ENCODE results near the gene AFAP1L2.

DNA sequence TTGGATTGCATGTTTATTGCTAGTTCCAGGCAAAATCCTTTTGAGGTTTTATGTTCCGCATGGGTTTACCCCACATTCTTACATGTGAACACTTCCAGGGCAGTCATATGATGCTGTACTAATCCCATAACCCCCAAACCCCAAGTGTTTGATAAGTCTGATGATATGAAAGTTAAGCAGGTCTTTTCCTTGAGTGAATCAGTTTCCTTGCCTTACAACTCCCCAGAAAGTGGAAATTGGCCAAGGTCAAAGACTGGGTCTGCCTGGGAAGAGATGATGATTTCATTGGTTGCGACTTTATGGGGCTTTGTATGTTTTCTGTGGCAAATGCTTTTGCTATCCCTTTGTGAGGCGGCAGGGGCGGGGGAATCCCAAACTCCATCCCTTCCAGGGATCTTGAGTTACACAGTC lies 24.7 kb downstream of the AFAP1L2 start:
- TF ChIP-seq, protein P1, sequence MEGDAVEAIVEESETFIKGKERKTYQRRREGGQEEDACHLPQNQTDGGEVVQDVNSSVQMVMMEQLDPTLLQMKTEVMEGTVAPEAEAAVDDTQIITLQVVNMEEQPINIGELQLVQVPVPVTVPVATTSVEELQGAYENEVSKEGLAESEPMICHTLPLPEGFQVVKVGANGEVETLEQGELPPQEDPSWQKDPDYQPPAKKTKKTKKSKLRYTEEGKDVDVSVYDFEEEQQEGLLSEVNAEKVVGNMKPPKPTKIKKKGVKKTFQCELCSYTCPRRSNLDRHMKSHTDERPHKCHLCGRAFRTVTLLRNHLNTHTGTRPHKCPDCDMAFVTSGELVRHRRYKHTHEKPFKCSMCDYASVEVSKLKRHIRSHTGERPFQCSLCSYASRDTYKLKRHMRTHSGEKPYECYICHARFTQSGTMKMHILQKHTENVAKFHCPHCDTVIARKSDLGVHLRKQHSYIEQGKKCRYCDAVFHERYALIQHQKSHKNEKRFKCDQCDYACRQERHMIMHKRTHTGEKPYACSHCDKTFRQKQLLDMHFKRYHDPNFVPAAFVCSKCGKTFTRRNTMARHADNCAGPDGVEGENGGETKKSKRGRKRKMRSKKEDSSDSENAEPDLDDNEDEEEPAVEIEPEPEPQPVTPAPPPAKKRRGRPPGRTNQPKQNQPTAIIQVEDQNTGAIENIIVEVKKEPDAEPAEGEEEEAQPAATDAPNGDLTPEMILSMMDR (IDR thresholded peaks at IDR 0.05; ENCODE audit: low read depth, low read length) = no peak
- TF ChIP-seq EZH2phosphoT487 (IDR thresholded peaks at IDR 0.05; ENCODE audit: low read depth) = no peak
